HG02571 (cell line): Measurements from ENCODE around the gene ZIC2.
A peak's percentile ranks its signal among the peaks of the same experiment; 100 is the strongest.

Source experiments
- ATAC-seq: cut with Tn5 transposase; IDR thresholded peaks from one replicate; pipeline ENCODE4 v1.9.1; 2021; ENCODE audit warnings: mild to moderate bottlenecking, moderate library complexity; ENCODE audit not compliant: unreplicated experiment

Gene ZIC2

DNA sequence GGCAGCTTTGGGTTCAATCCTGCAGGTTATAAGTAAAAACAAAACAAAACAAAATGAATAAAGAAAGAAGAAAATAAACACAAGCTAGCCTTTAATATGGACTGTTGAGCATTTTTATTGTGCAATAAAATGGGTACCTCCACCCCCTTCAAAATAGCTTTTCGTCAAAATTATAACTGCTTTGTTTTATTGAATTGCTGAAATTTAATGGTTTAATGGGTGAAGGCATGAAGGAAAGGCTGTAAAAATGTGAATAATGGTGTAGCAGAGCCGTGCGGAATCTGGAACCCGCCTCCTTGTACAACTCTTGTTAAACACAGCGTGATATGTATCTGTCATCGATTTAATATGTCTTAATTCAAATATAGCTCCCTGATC, 7.8 kb upstream of the ZIC2 start:
- ATAC-seq = no peak

GRCh38 chr13:99974296-99974938, 7.2 kb upstream of the ZIC2 start:
- no peak for ATAC-seq

DNA sequence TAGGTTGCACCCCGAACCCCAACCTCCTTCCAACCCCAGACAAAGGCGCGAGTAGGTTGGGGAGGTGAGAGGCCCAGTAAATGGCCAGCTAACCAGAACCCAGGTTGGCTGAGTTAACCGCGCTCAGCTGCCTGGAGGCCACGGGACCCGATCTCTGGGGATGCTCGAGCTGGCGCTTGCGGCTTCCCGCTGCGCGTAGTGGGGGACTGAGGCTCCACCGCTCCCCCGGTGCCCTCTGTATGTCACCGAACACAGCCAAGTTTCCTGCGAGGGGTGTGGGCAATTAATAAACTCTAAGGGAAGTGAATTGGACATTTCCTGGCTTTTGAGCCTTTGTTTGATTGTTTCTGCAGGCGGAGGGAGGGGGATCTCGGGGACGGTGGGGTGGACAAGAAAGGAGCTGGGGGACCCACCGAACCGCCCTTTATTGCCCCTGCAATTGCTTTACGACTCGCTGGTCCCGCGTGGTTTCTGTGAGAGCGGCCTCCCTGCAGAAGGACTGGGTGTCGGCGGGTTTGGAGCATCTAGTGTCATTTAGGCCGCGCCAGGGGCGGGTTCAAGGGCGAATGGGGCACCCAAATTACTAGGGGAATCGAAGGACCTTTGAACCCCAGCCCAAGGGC, 6.5 kb upstream of the ZIC2 start:
- ATAC-seq = no peak

DNA sequence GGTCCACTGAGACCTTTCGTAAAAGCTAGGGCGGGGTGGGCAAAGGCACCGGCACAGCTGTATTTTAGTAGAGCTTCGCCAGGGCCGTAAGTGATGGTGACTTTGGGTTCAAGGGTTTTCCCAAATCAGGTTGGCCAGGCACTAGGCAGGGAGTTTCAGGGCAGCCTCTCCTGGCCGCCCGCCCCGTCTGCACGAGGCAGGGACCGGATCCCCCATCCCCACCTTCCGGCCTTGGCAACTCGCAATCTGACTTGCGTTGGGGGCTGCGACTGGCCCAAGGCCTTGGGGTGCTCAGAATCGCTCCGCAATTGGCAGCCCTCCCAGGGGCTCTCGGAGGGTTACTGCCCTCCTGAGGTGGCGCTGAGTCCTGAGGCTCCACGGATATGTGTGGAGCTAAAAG, 6.0 kb upstream of the ZIC2 start:
- ATAC-seq = no peak

DNA sequence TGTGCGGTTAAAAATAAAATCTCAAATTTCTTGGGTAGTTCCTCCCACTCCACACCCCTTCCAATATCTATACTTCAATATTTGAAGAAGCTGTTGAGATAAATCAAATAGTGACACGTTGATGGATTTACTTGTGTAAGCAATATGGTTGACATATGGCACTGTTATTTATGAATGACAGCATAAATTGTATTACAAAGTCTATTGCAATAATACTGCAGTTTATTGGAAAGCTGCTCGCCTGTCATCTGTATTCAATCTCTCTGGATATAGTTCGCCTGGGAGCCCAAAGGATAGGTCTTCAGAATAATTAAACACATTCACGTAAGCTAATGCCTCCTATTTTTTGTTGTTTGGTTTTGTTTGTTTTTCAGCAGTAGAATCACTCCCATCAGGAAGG, 5.0 kb upstream of the ZIC2 start:
- no peak for ATAC-seq

- no peak for ATAC-seq
Measured at GRCh38 chr13:99977334-99977911, 4.2 kb upstream of the ZIC2 start.

DNA sequence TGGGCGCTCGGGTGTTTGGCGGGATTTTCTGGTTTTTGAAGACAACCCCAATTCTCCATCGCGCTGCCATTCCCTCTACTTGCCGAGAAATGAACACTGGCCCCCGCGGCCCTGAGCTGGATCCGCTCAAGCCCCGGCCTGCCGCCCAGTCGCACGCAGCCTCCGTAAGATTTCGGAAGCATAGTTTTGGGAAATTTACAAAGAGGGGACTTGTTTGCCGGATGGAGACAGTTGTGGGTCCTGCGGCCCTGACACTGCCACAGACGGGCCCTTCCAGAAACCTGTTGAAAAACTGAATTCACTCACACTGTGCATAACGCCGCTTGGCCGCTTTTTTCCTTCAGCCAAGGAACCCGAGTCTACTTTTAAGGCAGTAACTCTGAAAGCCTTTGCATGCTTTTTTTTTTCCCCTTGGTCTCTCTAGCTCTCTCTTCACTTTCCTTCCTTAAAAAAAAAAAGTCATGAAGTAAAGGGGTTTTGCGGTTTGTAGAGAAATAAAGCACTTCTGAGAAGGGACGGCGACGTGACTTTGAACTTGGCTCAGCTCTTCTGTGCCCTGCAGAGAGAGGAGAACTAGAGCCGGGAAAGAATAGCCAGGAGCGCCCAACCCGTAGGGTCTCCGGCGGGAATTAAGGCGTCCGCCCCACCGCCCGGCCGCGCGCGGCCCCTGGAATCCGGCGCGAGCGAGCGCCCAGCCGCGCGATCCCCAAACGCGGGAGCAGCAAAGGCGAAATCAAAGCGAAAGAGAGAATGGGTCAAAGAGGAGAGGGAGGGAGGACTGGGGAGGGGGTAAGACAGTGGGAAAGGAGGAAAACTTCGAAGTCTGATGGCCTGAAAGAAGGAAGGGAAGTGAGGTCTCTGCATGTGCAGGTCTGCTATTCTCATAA, 3.4 kb upstream of the ZIC2 start:
- no peak for ATAC-seq

DNA sequence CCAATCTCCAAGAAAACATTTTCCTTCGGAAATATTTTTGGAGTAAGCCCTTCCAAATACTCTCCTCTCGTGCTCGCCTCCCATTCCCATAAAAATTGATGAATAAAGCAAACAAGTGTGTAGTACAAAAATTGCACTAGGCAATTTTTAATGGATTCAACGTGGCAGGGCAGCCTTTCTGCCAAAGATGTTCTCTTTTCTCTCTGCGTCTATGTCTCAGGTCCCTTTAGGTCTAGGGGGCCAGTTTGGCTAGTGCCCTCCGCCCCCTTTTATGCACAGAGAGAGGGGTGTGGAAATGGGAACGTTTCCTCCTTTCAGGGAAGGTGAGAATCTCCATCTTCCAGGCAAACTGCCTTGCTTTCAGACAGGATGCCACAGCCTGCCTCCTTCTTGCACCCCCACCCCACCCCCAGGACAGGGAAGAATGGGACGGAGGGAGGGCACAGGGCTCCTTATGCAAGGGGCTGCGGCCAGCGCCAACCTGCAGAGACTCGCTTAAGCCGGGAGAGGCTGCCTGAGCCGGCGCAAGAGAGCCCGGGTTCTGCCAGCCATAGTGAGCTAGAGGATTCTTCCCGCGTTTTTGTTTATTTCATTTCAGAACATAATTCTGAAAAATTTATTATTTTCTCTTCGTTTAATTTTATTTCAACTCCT, 2.7 kb upstream of the ZIC2 start:
- ATAC-seq = no peak

GRCh38 chr13:99979453-99980200, 2.0 kb upstream of the ZIC2 start:
- ATAC-seq = no peak

- peak; percentile 54 for ATAC-seq
Measured at GRCh38 chr13:99980201-99980823, 1.3 kb upstream of the ZIC2 start.

DNA sequence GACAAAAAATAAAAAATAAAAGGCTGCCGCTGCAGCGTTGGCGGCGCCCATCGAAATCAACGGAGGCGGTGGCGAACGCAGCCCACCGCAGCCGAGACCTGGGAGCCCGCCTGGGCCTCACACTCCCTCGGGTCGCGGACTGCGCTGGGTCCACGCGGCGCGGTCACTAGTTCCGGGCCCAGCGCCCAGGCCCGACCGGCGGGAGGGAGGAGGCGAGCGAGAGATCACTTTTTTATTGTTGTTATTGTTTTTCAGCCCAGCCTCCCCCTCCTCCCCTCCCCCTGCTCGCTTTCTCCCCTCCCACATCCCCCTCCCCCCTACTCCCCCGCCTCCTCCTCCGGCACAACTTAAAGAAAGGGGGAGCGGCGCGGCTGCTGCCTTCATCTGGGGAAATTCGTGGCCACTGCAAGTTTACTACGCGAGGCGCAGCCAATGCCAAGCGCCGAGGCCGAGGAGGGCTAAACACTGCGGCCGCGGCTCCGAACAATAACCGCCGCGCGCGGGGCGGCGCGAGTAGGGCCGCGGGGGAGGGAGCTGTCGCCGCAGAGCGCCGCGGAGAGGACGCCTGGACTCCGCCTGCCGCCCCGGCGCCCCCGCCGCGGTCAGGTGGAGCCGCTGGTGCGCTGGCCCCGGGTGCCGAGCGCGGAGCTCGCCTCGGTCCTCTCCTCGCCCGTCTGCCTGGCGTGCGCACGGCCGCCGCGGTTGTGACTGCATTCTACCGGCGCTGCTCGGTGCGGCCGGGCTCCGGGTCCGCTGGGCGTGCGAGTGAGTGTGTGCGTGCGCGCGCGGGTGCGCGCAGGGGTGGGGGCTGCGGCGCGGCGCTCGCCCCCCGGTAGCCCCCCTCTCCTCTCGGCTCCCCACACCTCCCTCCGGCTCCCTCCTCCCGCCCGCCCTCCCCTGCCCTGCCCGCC, 505 bp upstream of the ZIC2 start:
- no peak for ATAC-seq

DNA sequence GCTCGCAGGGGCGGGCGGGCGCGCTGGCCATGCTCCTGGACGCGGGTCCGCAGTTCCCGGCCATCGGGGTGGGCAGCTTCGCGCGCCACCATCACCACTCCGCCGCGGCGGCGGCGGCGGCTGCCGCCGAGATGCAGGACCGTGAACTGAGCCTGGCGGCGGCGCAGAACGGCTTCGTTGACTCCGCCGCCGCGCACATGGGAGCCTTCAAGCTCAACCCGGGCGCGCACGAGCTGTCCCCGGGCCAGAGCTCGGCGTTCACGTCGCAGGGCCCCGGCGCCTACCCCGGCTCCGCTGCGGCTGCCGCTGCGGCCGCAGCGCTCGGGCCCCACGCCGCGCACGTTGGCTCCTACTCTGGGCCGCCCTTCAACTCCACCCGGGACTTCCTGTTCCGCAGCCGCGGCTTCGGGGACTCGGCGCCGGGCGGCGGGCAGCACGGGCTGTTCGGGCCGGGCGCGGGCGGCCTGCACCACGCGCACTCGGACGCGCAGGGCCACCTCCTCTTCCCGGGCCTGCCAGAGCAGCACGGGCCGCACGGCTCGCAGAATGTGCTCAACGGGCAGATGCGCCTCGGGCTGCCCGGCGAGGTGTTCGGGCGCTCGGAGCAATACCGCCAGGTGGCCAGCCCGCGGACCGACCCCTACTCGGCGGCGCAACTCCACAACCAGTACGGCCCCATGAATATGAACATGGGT, 599 bp downstream of the ZIC2 start:
- no peak for ATAC-seq

DNA sequence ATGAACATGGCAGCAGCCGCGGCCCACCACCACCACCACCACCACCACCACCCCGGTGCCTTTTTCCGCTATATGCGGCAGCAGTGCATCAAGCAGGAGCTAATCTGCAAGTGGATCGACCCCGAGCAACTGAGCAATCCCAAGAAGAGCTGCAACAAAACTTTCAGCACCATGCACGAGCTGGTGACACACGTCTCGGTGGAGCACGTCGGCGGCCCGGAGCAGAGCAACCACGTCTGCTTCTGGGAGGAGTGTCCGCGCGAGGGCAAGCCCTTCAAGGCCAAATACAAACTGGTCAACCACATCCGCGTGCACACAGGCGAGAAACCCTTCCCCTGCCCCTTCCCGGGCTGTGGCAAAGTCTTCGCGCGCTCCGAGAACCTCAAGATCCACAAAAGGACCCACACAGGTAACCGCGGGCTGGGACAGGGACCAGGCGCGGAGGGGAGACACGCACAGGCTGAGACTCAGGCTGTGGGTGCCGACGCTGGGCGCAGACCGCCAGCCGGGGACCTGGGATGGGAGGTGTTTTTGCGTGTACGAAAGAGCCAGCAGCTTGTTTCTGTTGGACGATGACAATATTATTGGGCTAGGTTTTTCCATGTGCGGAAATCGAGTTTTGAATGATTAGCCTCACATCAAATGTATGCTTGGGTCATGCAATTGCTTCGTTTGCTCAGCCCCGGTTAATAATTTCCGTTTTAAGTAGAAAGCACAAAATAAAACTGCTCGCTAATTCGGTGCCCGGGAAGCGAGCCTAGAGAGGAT, 1.3 kb downstream of the ZIC2 start:
- no peak for ATAC-seq

GRCh38 chr13:99983499-99984401, 2.2 kb downstream of the ZIC2 start:
- no peak for ATAC-seq

GRCh38 chr13:99984461-99985240, 3.1 kb downstream of the ZIC2 start:
- ATAC-seq = no peak
